Glomerular visceral epithelial cell (primary cell): ENCODE results near the gene GHSR.

Experiments
- DNase-seq: peaks from one replicate; pipeline ENCODE4 v3.0.0-alpha.2; 2016; ENCODE audit errors: extremely low spot score

GHSR gene

GRCh38 chr3:172447611-172448579, at the start of gene GHSR:
Gene GHSR, minus strand, starts transcription at chr3:172448456. Its CDS starts 43 bp downstream, at chr3:172448413.
- DNase-seq = no peak

GRCh38 chr3:172490198-172490669, 42.0 kb upstream of the GHSR start:
- peak; percentile 73 for DNase-seq

DNA sequence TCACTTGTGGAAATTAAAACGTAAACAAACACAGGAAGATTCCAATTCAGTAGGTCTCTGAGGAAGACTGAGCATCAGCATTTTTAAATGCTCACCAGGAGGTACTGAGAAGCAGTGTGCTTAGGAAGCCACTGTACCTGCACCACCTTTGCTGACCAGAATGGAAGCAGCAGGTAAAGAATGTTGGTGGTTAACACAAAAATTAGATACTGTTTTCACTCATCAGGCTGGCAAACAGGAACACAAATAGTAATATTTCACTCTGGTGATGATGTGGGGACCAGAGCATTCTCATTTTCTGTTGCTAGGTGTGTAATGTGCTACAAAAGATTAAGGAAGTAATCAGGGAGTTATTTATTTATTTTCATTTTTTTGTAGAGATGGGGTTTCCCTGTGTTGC, 29.9 kb upstream of the GHSR start:
- DNase-seq = no peak

GRCh38 chr3:172476347-172476746, 28.1 kb upstream of the GHSR start:
- DNase-seq = no peak

DNA sequence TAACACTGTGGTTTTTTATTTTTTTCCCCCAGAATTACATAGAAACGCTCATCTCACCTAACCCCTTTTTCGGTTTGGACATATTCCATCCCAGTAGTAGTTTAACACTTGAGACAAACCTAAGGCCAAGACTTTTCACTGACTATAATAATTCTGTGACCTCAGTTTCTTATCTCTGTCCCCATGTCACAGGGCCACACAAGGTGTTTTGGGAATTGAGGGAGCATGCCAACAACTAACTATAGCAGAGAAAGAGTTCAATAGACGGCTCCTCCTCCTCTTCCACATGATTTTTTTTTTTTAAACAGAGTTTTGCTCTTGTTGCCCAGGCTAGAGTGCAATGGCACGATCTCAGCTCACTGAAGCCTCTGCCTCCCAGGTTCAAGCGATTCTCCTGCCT, 27.4 kb upstream of the GHSR start:
- no peak for DNase-seq

- no peak for DNase-seq
Observed at GRCh38 chr3:172471903-172472302, 23.6 kb upstream of the GHSR start.

GRCh38 chr3:172470588-172470987, 22.3 kb upstream of the GHSR start:
- no peak for DNase-seq

- peak; percentile 65 for DNase-seq
Observed at GRCh38 chr3:172467170-172467824, 19.0 kb upstream of the GHSR start.

GRCh38 chr3:172466553-172467130, 18.4 kb upstream of the GHSR start:
- no peak for DNase-seq

DNA sequence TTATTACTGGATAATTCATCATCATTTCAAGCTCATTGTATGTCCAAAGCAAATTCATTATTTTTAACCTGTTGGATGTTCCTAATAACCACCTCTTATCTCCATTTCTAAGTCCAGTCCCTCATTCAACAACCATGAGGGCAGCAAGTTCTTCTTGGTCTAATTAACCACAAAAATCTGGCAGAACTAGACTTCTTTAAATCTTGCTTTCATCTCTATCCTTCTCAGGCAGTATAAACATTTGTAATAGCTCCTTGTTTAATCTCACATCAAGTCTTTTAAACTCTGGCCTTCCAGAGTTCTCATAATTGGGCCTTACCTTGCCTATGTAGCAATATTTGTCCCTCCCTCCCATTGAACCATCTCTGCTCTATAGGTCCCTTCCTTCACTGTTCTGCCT, 17.0 kb upstream of the GHSR start:
- no peak for DNase-seq

GRCh38 chr3:172464306-172464705, 16.1 kb upstream of the GHSR start:
- DNase-seq = no peak

- DNase-seq = peak; percentile 32
Observed at GRCh38 chr3:172461530-172462138, 13.4 kb upstream of the GHSR start.

GRCh38 chr3:172456404-172456803, 8.1 kb upstream of the GHSR start:
- no peak for DNase-seq

GRCh38 chr3:172454180-172454579, 5.9 kb upstream of the GHSR start:
- no peak for DNase-seq

GRCh38 chr3:172449466-172450149, 1.4 kb upstream of the GHSR start:
- peak; percentile 32 for DNase-seq

DNA sequence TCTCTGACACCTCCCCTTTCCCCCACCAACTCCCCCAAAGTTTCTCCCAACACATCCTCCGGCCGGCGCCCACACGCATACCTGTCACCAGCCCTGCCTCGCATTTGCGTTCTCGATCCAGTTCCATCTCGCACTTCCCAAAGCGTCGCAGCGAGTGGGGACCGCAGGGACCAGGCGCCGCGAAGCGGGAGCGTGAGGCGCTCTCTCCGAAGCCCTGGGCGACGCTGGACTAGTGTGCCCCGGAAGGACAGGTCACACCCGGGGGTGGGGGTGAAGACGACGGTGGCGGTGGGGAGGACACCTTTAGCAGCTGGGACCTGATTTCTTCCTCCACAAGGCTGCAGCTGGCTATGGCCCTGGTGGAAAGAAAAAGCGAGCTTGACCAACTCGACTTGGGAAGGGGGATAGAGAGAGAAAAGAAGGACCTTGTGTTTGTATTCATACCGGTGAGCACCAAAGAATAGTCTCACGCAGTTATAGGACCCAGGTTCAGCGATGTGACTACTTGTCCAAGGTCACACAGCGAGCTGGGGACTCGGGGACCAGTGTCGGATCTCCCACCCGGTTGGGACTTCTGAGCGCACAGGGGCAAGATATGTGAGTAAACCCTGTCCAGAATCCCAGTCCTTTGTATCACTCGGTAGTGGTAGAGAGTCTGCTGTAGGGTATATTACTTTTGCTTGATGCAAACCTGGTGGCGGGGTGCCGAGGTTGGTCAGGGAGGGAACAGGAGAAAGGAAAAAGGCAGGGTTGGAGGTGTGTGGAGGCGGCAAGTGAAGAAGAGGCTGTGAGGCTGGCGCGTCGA, 607 bp upstream of the GHSR start:
- DNase-seq = no peak

DNA sequence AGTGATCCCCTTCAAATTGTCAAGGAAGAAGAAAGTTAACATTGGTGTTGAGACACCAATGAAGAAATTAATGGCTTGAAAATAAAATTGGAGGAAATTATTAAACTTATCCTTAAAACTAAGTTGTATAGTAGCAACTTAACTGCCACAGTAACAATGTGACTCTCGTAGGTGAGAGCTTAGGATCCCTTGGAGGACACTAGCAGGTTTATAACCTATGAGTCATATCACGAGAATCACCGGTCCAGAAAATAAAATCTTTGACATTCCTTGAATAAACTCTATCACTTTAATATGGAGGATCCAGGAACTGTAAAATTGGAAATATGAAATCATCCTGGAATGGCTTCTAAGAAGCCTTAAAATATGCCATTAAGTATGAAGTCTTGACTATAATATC, 2.1 kb downstream of the GHSR start:
- no peak for DNase-seq

DNA sequence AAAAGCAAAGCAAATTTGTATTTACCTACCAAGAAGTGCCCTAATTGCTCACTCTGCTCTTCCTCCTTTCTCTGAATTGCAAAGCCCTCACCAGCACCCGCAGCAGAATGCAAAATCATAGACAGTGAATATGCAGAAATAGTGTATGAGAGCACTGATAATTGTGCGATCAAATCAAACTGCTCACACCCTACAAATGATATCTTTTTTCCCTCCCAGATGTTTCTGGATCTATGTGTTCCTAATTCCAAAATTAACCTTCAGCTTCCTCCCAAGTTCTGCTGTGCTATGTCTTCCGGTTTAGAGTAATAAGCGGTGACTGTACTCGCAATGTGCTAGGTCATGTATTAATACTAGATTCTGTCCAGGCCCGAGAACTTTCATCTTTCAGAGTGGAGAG, 3.4 kb downstream of the GHSR start:
- no peak for DNase-seq

- no peak for DNase-seq
Observed at GRCh38 chr3:172442606-172443005, 5.7 kb downstream of the GHSR start.

- DNase-seq = no peak
Observed at GRCh38 chr3:172441581-172441980, 6.7 kb downstream of the GHSR start.

- no peak for DNase-seq
Observed at GRCh38 chr3:172438186-172438585, 10.1 kb downstream of the GHSR start.
